HUES48 (cell line): Measurements from ENCODE around the gene PTPRN2.

Experiments used
- H3K27ac ChIP-seq: one replicate; pipeline ENCODE4 v1.7.0; 2013; ENCODE audit warnings: low read depth, low read length, inconsistent platforms
- H3K27me3 ChIP-seq: 2 replicates; pipeline ENCODE4 v1.6.1; 2013; ENCODE audit warnings: mild to moderate bottlenecking, low read length; ENCODE audit not compliant: control insufficient read depth, insufficient read depth
- H3K36me3 ChIP-seq: 2 replicates; pipeline ENCODE4 v1.6.1; 2013; ENCODE audit warnings: low read length; ENCODE audit not compliant: control insufficient read depth, insufficient read depth
- H3K4me1 ChIP-seq: 2 replicates; pipeline ENCODE4 v1.6.1; 2013; ENCODE audit warnings: mild to moderate bottlenecking, low read length; ENCODE audit not compliant: control insufficient read depth, insufficient read depth
- H3K4me3 ChIP-seq: 2 replicates; pipeline ENCODE4 v1.5.1; 2013; ENCODE audit warnings: mild to moderate bottlenecking, low read depth, low read length
- H3K9ac ChIP-seq: 2 replicates; pipeline ENCODE4 v1.6.1; 2013; ENCODE audit warnings: mild to moderate bottlenecking, low read depth, low read length, moderate library complexity
- H3K9me3 ChIP-seq: 2 replicates; pipeline ENCODE4 v1.6.1; 2013; ENCODE audit warnings: low read length; ENCODE audit not compliant: control insufficient read depth, insufficient read depth

The PTPRN2 gene

GRCh38 chr7:157863176-157863575, 724.4 kb downstream of the PTPRN2 start:
- Histone ChIP-seq H3K4me1 (no peaks in the 10 kb centered on the region), H3K4me3 (no peak overlapping the region), H3K9ac (no peak overlapping the region), H3K27me3 (no peaks in the 10 kb centered on the region), H3K27ac (no peak overlapping the region), H3K9me3 (peaks cover 3% of the 10 kb centered on the region; the same call in 1 of the 2 replicates), H3K36me3 (no peaks in the 10 kb centered on the region)

DNA sequence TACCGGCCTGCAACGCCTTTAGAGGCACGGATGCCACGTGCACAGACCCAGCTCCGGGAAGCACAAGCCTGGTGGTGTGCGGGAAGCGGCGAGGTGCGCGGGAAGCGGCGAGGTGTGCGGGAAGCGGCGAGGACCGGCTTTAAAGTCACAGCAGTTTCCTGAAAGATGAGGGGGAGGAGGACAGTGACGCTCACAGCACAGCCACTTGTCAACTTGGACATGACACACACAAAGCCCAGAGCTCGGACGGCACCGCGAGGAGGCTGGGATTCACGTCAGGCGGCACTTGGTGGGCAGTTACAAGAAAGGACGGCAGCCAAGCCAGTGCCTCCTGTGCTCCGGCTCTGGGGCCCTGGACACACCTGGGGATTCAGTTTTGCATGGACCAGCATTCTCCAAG, 724.9 kb downstream of the PTPRN2 start:
- Histone ChIP-seq H3K9me3 (peaks cover 3% of the 10 kb centered on the region; the same call in 1 of the 2 replicates), H3K27ac (no peak overlapping the region), H3K9ac (no peak overlapping the region), H3K4me3 (no peak overlapping the region), H3K36me3 (no peaks in the 10 kb centered on the region), H3K27me3 (no peaks in the 10 kb centered on the region), H3K4me1 (no peaks in the 10 kb centered on the region)

- Histone ChIP-seq H3K4me3 (no peak overlapping the region), H3K9me3 (no peaks in the 10 kb centered on the region), H3K4me1 (no peaks in the 10 kb centered on the region), H3K27me3 (no peaks in the 10 kb centered on the region), H3K36me3 (no peaks in the 10 kb centered on the region), H3K27ac (no peak overlapping the region), H3K9ac (no peak overlapping the region)
Observed at GRCh38 chr7:157861551-157861950, 726.1 kb downstream of the PTPRN2 start.

DNA sequence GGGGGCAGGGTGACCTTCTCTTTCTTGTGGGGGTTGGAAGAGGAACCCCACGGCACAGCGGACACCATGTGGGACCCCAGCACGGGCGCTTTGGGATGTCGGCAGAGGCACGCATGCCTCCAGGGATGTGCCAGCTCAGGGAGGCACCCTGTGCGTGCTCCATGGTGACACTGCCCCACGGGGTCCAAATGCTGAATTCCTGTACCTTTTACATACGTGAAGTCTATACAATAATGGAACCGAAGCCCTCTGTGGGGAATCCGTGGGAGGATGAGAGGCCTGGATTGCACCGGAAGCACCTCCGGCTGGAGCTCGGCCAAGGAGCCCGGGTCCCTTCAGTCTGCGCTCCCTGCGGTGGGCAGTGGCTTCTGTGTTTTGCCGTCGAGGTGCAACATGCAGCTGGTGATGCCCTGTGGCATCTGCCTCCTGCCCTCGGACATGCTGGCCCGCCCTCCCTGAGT, 726.6 kb downstream of the PTPRN2 start:
- H3K36me3 ChIP-seq, result no peaks in the 10 kb centered on the region
- H3K27me3 ChIP-seq, result no peaks in the 10 kb centered on the region
- H3K4me3 ChIP-seq, result no peak overlapping the region
- no peak overlapping the region for H3K9ac ChIP-seq
- H3K9me3 ChIP-seq, result no peaks in the 10 kb centered on the region
- no peak overlapping the region for H3K27ac ChIP-seq
- H3K4me1 ChIP-seq, result no peaks in the 10 kb centered on the region

DNA sequence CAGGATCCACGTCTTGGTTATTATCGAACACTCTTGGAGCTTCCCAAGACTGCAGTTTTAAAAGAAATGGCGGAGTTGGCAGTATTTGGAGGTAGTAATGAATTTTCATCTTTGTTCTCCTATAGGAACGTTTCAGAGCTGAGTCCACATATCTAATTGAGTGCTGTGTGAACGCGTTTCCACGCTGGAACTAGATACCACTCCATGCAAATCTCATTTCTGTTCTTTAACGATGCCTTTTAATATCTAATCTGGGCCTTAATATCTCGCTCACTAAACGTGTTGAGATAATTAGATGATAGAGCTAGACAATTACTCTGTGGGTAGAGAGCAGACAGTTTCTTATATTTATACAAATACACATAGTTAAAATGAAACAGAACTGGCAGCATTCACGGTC, 727.2 kb downstream of the PTPRN2 start:
- no peaks in the 10 kb centered on the region for H3K27me3 ChIP-seq
- H3K36me3 ChIP-seq, result no peaks in the 10 kb centered on the region
- H3K4me3 ChIP-seq, result no peak overlapping the region
- no peak overlapping the region for H3K9ac ChIP-seq
- no peaks in the 10 kb centered on the region for H3K9me3 ChIP-seq
- no peaks in the 10 kb centered on the region for H3K4me1 ChIP-seq
- no peak overlapping the region for H3K27ac ChIP-seq

GRCh38 chr7:157859915-157860314, 727.7 kb downstream of the PTPRN2 start:
- Histone ChIP-seq H3K36me3 (no peaks in the 10 kb centered on the region), H3K9ac (no peak overlapping the region), H3K4me3 (no peak overlapping the region), H3K27me3 (no peaks in the 10 kb centered on the region), H3K9me3 (no peaks in the 10 kb centered on the region), H3K4me1 (no peaks in the 10 kb centered on the region), H3K27ac (no peak overlapping the region)

DNA sequence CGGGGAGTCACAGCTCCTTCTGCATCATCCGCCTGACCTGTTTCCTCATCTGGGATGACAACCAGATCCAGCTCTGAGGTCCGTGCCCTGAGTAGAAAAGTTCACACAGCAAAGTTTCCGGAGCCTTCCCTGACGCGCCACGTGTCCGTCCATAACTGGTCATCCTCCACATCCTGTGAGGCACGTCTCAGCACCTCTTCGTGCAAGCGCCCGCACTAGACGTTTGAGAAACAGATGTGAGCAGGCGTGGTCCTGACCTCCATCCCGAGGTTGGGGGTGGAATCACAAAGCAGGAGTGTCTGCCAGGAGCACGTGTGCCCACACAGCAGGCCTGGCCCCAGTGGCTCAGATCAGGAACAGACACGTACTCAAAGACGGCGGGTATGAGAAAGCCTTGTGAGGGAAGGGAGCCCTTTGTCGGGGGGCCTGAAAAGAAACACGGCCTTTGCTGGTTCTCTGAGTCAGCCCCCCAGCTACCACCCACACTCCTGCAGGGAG, 730.0 kb downstream of the PTPRN2 start:
- no peak overlapping the region for H3K27ac ChIP-seq
- H3K4me3 ChIP-seq, result no peak overlapping the region
- H3K9ac ChIP-seq, result no peak overlapping the region
- H3K4me1 ChIP-seq, result no peaks in the 10 kb centered on the region
- no peaks in the 10 kb centered on the region for H3K9me3 ChIP-seq
- H3K27me3 ChIP-seq, result no peaks in the 10 kb centered on the region
- no peaks in the 10 kb centered on the region for H3K36me3 ChIP-seq

GRCh38 chr7:157856873-157857577, 730.6 kb downstream of the PTPRN2 start:
- Histone ChIP-seq H3K4me3 (no peak overlapping the region), H3K27me3 (no peaks in the 10 kb centered on the region), H3K36me3 (no peaks in the 10 kb centered on the region), H3K9me3 (no peaks in the 10 kb centered on the region), H3K9ac (no peak overlapping the region), H3K4me1 (peaks cover 2% of the 10 kb centered on the region; the same call in 1 of the 2 replicates), H3K27ac (no peak overlapping the region)

DNA sequence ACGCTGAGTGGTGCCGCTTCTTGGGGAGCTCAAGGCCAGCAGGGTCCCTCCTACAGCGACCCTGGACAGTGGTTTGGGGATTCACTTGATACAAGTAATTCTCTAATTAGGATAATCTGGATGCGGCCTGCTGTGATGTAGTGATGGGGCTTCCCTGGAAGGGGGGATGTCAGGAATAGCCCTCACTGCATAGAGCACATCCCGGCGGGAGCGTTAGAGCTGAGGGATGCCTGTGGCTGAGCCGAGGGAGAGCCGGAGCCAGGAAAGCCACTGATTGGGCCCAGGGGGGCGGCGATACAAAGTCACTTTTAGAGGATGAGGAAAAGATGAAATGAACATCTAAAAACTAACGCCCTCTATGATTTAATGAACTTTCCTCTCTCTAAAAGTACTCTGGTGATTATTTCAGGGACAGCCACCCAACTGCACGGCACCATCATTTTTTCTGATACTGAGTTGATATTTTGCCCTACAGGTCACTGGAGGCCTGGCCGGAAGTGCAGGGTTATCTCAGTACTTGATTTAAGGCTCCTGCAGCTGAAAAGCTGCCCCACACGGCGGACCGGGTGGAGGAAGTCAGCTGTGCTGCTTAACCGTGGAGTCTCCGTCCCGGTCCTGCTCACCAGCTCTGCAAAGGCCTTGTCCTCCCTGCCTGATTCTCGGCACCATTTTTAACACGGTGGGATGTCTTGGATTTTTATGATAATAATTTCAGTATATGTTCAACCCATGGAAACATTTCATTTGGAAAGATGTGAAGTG, 732.0 kb downstream of the PTPRN2 start:
- Histone ChIP-seq H3K4me3 (no peak overlapping the region), H3K36me3 (no peaks in the 10 kb centered on the region), H3K9me3 (no peaks in the 10 kb centered on the region), H3K27ac (no peak overlapping the region), H3K9ac (no peak overlapping the region), H3K27me3 (no peaks in the 10 kb centered on the region), H3K4me1 (peaks cover 9% of the 10 kb centered on the region)

DNA sequence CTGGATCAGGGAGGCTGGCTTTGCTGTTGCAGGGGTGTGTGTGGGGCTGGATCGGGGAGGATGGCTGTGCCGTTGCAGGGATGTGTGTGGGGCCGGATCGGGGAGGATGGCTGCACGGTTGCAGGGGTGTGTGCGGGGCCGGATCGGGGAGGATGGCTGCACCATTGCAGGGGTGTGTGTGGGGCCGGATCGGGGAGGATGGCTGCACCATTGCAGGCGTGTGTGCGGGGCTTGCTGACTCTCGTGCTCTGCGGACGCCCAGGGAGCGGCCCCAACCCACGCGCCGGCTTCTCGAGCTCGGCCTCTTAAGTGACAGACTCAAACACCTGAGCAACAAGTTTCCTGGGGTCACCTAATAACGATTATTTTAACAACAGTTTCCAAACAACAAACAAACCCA, 732.6 kb downstream of the PTPRN2 start:
- Histone ChIP-seq H3K9ac (no peak overlapping the region), H3K4me1 (peaks cover 9% of the 10 kb centered on the region), H3K27ac (no peak overlapping the region), H3K4me3 (no peak overlapping the region), H3K27me3 (no peaks in the 10 kb centered on the region), H3K9me3 (no peaks in the 10 kb centered on the region), H3K36me3 (no peaks in the 10 kb centered on the region)
